ENCODE data around the gene MYO1B. TPM values are rescaled to one million over a fixed set of nuclear protein-coding genes. Genes with fewer than 3 reads are reported as not detected.

MYO1B gene
- total RNA-seq, 1 donor from 2014 or later = 2.5 TPM

DNA sequence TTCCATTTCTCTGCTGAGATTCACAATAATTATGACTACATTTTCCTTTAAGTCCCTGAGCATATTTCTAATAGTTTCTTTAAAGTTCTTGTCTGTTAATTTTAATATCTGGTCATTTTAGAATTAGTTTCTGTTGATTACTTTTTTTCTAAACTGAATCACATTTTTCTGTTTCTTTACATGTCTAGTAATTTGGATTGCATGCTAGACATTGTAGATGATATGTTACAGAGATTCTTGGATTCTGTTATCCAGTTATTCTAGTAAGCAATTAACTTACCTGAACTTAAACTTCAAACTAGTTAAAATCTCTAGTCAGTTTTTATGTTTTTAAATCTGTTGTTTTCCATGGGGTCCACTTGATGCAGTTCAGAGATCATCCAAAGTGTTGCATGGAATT, 214.0 kb downstream of the MYO1B start:
- no peaks in the 10 kb centered on the region for H3K4me1 Mint-ChIP-seq
- H3K36me3 Mint-ChIP-seq (ENCODE audit: low read depth) = no peaks in the 10 kb centered on the region
- POLR2A ChIA-PET = no interaction called here
- no peak overlapping the region for H3K27ac Mint-ChIP-seq
- intact Hi-C loops (cut with micrococcal nuclease) = no loop called here
- peaks cover under 1% of the 10 kb centered on the region for H3K27me3 Mint-ChIP-seq
- CTCF ChIA-PET = no interaction called here
- H3K4me3 Mint-ChIP-seq = no peak overlapping the region
- DNase-seq (no peak), ATAC-seq (ENCODE audit: low read depth) (no peak)
- TF ChIP-seq, protein P1, sequence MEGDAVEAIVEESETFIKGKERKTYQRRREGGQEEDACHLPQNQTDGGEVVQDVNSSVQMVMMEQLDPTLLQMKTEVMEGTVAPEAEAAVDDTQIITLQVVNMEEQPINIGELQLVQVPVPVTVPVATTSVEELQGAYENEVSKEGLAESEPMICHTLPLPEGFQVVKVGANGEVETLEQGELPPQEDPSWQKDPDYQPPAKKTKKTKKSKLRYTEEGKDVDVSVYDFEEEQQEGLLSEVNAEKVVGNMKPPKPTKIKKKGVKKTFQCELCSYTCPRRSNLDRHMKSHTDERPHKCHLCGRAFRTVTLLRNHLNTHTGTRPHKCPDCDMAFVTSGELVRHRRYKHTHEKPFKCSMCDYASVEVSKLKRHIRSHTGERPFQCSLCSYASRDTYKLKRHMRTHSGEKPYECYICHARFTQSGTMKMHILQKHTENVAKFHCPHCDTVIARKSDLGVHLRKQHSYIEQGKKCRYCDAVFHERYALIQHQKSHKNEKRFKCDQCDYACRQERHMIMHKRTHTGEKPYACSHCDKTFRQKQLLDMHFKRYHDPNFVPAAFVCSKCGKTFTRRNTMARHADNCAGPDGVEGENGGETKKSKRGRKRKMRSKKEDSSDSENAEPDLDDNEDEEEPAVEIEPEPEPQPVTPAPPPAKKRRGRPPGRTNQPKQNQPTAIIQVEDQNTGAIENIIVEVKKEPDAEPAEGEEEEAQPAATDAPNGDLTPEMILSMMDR (IDR thresholded peaks at IDR 0.05) = no peak
- H3K9me3 Mint-ChIP-seq = peaks cover 5% of the 10 kb centered on the region

DNA sequence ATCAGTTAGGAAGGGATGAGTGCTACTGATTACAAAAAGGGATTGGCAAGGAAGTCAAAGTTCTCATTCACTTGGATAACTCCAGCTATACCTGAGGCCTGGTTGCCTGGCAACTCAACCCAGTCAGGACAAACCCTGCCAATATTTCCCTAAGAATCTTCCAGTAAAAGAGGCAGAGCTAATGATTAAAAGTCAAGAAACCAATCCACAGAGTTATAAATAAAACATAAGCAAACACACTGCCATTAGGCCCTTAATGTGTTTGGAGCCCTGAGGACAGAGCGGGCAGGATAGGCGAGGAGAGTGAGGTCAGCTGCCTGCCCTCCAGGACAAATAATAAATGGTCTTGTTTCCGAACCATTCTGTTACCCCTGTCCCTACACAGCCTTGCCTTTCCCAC, 217.2 kb downstream of the MYO1B start:
- TF ChIP-seq, protein P1 (IDR thresholded peaks at IDR 0.05) = no peak
- Mint-ChIP-seq H3K27ac (no peak overlapping the region), H3K9me3 (peaks cover 5% of the 10 kb centered on the region), H3K4me1 (no peaks in the 10 kb centered on the region), H3K27me3 (no peaks in the 10 kb centered on the region), H3K36me3 (ENCODE audit: low read depth) (no peaks in the 10 kb centered on the region), H3K4me3 (no peak overlapping the region)
- intact Hi-C loops (cut with micrococcal nuclease) = no loop called here
- ATAC-seq (ENCODE audit: low read depth) = no peak
- CTCF ChIA-PET = no interaction called here
- DNase-seq = no peak
- POLR2A ChIA-PET = no interaction called here

DNA sequence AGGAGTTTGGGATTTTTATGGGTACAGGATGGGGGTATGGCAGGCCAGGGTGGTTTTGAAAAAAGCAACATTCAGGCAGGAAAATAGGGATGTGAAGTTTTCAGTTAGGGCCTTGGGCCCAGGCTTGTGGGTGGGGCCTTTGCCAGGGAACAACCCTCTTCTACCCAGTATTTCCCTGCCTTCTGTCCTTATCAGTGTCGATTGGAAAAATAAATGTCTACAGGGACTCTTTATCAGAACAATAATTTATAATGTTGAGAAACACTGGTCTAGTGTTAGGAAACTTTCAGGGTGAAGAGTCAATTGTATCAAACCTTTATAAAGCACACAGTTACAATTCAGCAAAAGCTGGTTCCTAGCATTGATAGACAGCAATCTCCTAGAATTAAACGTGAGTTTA, 218.6 kb downstream of the MYO1B start:
- Mint-ChIP-seq H3K4me1 (no peaks in the 10 kb centered on the region), H3K9me3 (peaks cover 5% of the 10 kb centered on the region), H3K4me3 (no peak overlapping the region), H3K27me3 (no peaks in the 10 kb centered on the region), H3K27ac (no peak overlapping the region), H3K36me3 (ENCODE audit: low read depth) (no peaks in the 10 kb centered on the region)
- intact Hi-C loops (cut with micrococcal nuclease) = no loop called here
- ChIA-PET CTCF (no interaction called here), POLR2A (no interaction called here)
- DNase-seq (no peak), ATAC-seq (ENCODE audit: low read depth) (no peak)
- TF ChIP-seq, protein P1 (IDR thresholded peaks at IDR 0.05) = no peak

DNA sequence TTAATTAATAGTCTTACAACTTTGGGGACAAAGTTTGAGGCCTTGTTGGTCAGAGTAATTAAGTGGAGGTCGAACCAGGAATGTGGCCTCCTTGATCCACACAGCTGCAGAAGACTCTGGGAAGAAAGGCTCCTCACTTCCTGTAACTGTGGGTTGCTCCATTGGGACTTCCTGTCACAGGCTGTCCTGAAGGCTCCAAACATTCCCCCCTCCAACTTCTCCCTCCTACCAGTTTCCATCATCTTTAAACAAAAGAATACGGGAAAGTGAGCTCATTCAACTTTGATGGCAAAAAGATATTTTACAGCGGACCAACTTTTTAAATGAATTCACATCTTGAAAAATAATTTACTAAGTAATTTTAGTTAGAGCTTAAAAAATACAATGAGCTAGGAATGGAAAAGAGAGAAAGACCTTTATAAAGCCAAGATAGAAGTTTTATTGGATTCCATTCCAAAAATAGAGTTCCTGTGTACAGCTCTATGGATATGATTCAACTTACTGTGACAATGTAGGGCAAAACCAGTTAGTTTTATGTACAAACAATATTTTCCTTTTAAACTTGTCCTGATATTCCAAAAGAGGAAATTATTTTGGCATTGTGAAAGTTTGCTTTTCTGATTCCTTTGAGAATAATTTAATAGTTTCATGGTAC, 220.7 kb downstream of the MYO1B start:
- CTCF ChIA-PET = no interaction called here
- Mint-ChIP-seq H3K27ac (no peak overlapping the region), H3K9me3 (no peaks in the 10 kb centered on the region), H3K4me3 (no peak overlapping the region), H3K27me3 (no peaks in the 10 kb centered on the region), H3K36me3 (ENCODE audit: low read depth) (no peaks in the 10 kb centered on the region), H3K4me1 (no peaks in the 10 kb centered on the region)
- POLR2A ChIA-PET = no interaction called here
- TF ChIP-seq, protein P1 (IDR thresholded peaks at IDR 0.05) = no peak
- no peak for DNase-seq
- intact Hi-C loops (cut with micrococcal nuclease) = no loop called here
- no peak for ATAC-seq (ENCODE audit: low read depth)

DNA sequence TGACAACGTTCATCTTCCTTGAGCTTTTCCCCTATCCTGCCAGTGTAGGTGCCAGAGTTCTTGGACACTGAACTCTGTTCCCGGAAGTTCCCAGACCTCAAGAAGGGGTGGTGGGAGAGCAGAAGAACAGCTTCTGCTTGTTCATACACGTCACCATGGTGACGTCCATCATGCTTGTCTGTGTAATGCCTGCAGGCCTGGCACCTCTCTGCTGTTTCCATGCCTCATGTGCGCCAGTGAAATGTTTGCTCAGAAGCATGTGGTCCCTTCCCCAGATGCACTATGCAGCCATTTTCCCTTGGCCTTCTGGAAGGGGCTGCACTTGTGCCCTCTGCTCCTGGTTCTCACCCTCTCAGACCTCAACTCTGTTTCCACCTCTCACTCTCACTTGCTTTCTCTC, 221.9 kb downstream of the MYO1B start:
- intact Hi-C loops (cut with micrococcal nuclease) = no loop called here
- H3K36me3 Mint-ChIP-seq (ENCODE audit: low read depth) = no peaks in the 10 kb centered on the region
- H3K27me3 Mint-ChIP-seq = no peaks in the 10 kb centered on the region

More for the DNA sequence above, 221.9 kb downstream of the MYO1B start:
- ATAC-seq (ENCODE audit: low read depth) = no peak
- Mint-ChIP-seq H3K4me3 (no peak overlapping the region), H3K27ac (no peak overlapping the region), H3K9me3 (no peaks in the 10 kb centered on the region), H3K4me1 (no peaks in the 10 kb centered on the region)
- TF ChIP-seq, protein P1 (IDR thresholded peaks at IDR 0.05) = no peak
- no peak for DNase-seq
- ChIA-PET POLR2A (no interaction called here), CTCF (no interaction called here)
